Raji (cell line): ENCODE results near the gene PKLR.

Experiments used
- POLR2A ChIP-seq: IDR thresholded peaks from 2 replicates; pipeline ENCODE4 v1.6.1; 2011; ENCODE audit warnings: low read depth, low read length, control low read depth; ENCODE audit not compliant: insufficient read depth

The PKLR gene

GRCh38 chr1:155277070-155277901 lies 24.0 kb downstream of the PKLR start, which contains the start of gene HCN3:
Gene HCN3, plus strand, starts transcription at chr1:155277463. Its CDS starts 128 bp downstream, at chr1:155277591.
- peak; percentile 55 for TF ChIP-seq POLR2A

DNA sequence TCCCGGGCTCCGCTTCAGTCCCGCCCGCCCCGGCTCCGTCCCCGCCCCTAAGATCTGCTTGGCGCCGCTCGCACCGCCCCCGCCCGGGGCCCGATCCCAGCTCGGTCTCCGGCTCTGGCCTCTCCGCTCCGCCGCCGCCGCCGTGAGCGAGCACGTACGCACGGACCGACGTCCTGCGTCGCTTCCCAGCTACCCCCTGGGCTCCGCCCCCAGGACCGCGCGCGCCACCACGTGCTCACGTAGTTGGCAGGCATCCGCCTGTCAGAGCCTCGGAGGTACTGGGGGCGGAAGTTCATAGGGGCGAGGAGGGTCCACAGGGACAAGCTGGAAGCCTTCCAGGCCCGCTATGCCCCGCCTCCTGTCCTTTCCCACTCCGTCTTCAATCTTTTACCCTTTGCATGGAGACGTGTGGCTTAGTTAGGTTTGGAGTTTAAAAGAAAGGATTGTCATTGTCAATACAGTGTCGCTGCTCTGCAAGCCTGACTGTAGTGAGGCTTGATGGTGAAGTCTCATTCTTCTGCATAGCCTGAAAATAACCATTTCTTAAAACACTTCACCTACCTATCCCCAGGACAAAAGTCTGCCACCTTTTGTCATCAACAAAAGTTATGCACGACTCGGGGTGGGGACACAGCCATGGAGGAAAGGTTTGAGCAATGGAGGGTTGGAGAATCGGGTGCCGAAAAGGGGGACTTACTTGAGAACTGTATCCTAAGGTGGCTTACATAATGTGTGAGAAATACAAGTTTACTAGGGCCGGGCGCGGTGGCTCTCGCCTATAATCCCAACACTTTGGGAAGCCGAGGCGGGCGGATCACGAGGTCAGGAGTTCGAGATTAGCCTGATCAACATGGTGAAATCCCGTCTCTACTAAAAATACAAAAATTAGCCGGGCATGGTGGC lies 27.6 kb downstream of the PKLR start, which contains the start of gene CLK2:
Gene CLK2, minus strand, starts transcription at position 162 of the 903 bp plus-strand sequence. CDS start 2,527 bp downstream, outside the sequence.
- TF ChIP-seq POLR2A, result peak; percentile 87

- TF ChIP-seq POLR2A, result no peak
These were observed 28.5 kb downstream of the PKLR start for GRCh38 chr1:155272466-155273342.

- TF ChIP-seq POLR2A, result no peak
These were observed 31.9 kb downstream of the PKLR start for GRCh38 chr1:155269381-155269780.

DNA sequence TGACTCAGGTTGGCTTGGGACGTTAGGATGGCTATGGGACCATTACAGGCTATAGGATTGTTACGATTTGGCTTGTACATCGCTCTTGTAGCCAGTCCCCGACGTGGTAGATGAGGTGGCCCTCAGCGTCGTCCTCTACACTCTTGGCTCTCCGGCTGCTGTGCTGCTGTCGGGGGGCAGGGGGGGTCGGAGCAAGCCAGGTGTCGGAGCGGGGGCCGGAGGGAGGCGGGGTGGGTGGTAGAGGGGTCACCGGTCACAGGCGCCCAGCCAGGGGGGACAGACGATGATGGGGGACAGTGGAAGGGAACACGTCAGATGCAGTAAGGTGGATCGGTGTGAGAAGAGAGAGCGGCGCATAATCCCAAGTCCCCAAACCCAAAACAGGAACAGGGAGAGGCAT lies 32.6 kb downstream of the PKLR start:
- TF ChIP-seq POLR2A, result no peak

DNA sequence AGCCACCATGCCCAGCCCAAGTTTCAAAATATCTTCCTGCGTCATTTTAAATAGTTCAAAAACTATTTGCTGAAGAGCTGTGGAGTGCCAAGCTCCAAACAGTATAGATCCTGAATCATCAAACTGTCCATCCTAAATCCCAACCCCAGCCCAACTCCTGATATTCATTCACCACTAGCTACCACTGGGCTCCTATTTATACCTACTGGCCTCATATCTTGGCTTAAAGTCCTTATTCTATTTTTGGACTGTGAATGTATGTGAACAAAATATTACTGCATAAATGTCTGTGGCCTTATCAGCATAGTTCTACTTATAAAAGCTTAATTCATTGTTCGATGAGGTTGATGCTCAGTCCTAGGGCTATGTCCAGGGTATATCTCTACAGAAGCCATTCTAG lies 33.9 kb downstream of the PKLR start:
- TF ChIP-seq POLR2A, result no peak

DNA sequence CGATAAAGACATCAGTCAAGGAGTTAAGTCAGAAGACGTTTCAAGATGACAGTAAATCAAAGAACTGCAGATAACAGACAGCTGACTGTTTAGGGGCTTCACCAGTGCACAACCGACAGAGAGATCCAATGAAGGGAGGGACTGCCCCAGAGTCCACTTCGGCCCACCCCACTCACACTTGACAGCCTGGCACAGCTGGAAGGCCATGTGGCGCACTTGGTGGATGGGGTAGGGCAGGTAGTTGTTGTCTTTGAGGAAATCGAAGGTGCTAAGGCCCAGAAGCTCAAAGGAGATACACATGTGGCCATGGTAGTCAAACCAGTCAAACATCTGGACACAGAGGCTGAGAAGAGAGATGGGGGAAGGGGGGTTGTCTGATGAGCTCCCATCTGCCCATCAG lies 34.7 kb downstream of the PKLR start:
- TF ChIP-seq POLR2A, result no peak

- no peak for TF ChIP-seq POLR2A
These were observed 38.2 kb downstream of the PKLR start for GRCh38 chr1:155263067-155263466.

GRCh38 chr1:155261852-155262673 lies 39.2 kb downstream of the PKLR start, which contains the start of gene SCAMP3:
Gene SCAMP3, minus strand, starts transcription at chr1:155262360. Its CDS starts 209 bp downstream, at chr1:155262151.
- peak; percentile 91 for TF ChIP-seq POLR2A

GRCh38 chr1:155261493-155261851 lies 39.8 kb downstream of the PKLR start:
- no peak for TF ChIP-seq POLR2A

DNA sequence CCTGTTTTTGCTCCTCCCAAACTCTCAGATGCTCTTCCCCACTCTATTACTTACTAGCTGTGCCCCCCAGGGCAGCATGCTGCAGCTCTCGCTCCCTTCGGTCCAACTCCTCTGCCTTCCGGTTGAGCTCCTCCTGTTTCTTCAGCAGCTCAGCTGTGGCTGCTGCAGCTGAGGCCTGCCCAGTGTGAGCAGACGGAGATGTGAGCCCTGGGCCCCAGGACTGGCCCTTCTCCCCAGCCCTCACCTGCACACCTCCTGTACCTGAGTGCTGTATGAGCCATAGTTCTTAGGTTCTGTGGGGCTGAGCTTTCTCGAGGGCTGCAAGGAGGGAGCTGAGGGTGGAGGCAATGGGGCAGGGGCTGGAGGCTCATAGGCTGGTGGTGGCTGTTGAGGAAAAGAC lies 41.0 kb downstream of the PKLR start:
- TF ChIP-seq POLR2A, result no peak

DNA sequence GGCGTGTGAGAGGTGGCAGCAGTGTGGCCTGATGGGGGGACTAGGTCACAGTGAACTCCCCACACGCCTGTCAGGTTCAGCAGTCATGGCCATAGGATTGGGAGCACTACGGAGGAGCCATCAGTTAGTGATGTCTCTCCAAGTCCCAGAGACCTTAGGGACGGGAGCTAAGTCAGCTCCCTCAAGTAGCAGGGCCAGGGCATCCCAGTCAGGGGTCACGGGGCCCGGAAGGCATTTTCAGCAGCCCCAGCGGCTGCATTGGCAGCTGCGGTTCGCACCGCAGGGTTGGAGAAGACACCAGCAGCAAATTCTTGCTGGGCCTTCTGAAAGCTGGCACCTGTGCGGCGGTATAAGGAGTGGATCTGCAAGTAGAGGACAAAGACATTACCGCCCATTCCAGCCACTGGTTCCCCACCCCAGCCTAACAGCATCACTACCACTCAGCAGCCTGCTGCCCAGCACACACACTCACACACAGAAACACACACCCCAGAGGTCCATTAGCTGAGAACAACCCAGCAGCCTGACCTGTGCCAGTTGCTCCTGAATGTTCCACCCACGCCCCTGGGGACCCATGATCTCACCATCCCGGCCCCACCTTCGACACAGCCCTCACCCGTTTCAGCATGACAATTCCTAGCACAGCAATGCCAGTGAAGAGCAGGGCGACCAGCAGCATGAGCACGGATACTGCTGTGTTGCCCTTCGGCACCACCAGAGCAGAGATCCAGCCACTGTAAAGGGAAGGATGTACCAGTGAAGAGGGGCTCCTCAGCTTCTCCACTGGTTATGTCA lies 45.0 kb downstream of the PKLR start:
- no peak for TF ChIP-seq POLR2A
